Glomerular visceral epithelial cell (primary cell): ENCODE data around the gene CCZ1B.
"Not testable (repeated sequence)": the region's sequence is repeated elsewhere in the genome, so short reads cannot be mapped to it uniquely, and the experiment has no call there.

Source experiments
- DNase-seq: peaks from one replicate; pipeline ENCODE4 v3.0.0-alpha.2; 2016; ENCODE audit errors: extremely low spot score

Gene CCZ1B

DNA sequence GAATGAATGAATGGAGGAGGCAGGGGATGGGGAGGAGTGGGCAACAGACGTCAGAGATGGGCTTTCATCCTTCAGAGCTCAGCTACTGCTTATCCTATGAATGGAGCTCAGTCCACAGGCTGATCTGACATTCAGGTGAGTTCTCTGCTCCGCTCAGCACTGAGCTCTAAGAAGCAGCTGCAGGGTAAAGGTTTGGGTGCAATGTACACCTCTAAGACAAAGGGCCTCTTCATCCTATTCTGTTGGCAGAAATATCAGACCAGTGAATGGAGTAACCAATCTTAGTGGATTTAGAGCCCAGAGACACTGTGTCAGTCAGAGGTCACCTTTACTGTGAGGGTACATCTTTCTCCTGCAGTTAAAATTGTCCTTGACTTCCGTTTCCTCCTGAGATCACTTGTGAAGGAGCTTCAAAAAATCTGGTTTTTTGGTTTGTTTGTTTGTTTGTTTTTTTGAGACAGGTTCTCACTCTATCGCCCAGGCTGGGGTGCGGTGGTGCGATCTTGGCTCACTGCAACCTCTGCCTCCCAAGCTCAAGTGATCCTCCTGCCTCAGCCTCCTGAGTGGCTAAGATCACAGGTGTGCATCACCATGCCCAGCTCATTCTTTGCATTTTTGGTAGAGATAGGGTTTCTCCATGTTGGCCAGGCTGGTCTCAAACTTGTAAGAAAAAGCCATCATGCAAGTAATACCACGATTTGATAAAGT, 5.1 kb upstream of the CCZ1B start:
- no peak for DNase-seq

DNA sequence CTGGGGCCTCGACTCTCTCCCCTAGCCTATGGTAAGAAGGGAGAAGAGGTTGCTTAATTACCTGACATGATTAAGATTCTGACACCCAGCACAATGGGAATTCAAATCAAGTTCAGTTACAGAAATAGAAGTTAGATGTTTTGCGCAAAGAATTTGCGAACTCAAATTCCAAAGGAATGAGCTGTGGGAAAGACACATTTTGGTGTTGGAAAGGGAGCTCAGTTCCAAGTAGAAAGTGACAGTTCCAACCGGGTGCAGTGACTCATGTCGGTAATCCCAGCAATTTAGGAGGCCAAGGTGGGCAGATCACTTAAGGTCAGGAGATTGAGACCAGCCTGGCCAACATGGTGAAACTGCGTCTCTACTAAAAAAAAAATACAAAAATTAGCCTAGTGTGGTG, 4.0 kb upstream of the CCZ1B start:
- DNase-seq, result not testable (repeated sequence)

DNA sequence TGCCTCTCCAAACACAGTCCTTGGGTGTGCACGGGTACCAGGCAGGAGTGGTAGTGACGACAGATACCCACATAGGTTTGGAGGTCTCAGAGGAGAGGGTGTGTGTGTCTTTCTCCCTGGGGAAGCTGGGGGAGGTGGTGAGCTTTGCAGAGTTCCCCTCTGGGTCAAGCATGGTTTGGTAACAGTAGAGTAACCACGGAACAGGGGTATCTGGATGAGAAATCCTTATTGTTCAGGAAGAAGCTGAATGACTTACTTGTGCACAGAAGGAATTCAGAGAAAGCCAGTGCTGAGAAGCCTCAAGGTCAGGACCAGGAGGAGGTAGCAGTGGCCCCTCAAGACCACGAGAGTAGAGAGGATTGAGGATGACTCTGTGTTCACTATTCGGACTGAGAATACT, 3.5 kb upstream of the CCZ1B start:
- DNase-seq, result not testable (repeated sequence)

DNA sequence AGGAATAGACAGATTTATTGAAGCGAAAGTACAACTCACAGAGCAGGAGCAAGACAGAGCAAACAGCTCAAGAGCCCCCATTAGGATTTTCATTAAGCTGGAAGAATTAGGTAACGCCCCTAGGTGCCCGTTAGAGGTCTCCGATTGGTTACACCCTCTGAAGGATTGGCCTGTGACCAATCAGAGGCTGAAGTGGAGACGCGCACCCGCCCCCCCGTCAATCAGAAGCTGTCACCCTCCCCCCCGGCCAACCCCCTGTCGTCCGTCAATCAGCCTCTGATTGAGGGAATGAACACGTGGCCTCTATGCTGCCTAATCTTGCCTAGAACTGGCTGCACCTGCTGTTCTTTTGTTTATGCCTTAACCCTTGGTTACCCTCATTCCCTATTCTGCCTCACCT, 1.1 kb upstream of the CCZ1B start:
- DNase-seq, result not testable (repeated sequence)

DNA sequence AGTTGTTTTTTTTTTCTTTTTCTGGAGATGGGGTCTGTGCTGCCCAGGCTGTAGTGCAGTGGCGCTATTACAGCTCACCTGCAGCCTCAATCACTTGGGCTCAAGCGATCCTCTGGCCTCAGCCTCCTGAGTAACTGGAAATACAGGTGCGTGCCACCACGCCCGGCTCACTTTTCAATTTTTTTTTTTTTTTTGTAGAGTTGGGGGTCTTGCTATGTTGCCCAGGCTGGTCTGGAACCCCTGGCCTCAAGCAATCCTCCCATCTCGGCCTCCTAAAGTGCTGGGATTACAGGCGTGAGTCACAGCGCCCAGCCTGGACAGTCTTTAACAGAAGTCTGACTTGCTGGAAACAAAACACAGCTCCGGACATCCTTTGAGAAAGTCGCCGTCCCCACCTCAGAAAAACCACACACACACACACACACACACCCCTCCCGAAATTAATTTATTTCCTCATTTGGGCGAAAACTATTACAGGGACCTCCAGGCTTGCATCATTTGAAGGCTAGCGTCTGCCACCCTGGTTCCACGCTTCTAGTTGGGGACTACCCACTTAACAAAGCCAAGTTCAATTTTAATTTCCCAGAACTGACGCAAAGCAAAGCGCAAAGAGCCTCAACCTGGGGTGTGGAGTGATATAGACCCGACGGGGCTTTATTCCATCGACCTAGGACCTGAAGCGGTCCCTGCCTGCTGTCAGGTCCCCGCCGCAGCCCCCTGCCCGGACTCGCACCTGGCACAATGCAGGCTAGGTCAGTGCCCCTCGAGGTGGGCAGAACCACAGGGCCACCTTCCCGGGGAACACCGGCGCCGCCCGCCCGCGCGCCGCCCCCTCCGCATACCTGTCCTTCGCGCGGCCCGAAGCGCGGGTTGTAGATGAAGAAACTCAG, 594 bp downstream of the CCZ1B start:
- not testable (repeated sequence) for DNase-seq

DNA sequence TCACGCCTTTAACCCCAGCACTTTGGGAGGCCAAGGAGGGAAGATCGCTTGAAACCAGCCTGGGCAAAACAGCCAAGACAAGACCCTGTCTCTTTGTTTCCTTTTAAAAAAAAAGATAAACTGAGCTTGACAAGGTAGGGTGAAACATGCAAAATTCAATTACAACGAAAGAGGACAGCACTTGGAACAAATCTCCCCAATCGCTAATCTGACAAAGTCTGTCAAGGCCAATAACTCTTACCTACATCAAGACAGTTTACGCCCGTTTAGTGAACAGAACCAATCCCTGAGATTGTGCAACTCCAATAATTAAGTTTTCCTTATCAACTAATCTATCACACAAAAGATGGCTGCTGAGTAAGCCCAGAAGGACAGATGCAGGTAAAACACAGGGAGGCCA, 4.5 kb downstream of the CCZ1B start:
- not testable (repeated sequence) for DNase-seq

DNA sequence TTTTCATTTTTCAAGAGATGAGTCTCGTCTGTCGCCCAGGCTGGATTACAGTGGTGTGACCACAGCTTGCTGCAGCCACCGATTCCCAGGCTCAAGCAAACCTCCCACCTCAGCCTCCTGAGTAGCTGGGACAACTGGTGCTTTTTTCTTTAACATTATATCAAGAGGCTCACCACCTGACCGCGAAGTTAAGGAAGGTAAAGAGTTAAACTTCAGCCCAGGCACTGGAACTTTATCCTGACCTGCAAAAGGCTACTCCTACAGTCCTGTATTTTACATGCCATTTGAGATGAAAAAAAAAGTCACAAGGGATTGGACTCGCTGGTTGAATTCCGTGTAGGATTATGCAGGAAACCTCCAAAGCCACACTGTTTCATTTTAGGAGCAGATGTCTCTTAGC, 10.6 kb downstream of the CCZ1B start:
- not testable (repeated sequence) for DNase-seq

DNA sequence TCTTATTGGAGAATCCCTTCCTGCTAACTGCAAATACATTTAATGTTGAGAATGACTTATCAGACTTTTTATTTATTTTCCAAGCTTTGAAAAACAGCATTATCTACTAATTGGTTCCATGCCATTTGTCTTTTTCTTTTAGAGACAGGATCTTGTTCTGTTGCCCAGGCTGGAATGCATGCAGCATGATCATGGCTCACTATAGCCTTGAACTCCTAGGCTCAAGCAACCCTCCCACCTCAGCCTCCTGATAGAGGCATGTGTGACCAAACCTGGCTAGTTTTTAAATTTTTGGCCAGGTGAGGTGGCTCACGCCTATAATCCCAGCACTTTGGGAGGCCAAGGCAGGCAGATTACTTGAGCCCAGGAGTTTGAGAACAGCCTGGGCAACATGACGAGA, 13.1 kb downstream of the CCZ1B start:
- DNase-seq, result not testable (repeated sequence)

DNA sequence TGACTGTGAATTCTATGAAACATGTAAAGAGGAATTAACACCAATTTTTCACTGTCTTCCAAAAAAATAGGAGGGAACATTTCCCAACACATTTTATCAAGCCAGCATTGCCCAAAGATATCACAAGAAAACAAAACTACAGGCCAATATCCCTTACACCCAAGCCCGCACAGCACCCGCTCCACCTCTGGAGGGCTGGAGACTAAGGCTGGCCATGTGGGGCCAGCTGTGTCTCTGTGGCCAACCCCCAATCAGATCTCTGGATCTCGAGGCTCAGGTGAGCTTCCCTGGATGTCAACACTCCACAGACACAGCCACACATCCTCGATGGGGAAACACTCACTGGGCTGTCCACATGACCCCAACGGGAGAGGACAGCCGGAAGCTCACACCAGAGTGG, 18.1 kb downstream of the CCZ1B start:
- not testable (repeated sequence) for DNase-seq

DNA sequence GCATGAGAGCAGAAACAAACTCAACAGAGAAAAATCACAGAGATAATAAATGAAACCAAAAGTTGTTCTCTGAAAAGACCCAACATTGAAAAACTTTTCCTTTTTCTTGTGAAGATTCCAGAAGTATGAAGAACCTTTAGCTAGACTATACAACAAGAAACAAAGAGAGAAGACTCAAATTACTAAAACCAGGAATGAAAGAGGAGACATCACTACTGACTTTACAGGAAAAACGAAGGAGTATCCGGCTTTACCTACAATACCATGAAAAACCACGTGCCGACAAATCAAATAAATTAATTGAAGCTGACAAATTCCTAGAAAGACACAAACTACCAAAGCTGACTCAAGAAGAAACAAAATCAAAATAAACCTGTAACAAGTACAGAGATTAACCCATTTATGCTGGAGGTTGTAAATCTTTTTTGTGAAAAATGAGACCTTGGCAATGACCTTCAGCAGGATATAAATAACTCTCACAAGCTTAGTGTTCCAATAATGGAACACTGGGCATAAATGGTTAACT, 18.6 kb downstream of the CCZ1B start:
- not testable (repeated sequence) for DNase-seq

DNA sequence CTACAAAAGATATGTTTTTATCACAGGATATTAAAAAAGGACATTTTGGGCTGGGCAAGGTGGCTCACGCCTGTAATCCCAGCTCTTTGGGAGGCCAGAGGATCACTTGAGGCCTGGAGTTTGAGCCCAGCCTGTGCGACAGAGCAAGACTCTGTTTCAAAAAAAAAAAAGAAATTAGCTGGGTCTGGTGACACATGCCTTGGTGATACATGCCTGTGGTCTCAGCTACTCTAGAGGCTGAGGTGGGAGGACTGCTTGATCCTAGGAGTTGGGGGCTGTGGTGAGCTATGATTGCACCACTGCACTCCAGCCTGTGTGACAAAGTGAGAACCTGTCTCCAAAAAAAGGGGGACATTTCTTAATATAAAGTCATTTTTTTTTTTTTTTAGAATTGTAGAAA, 25.7 kb downstream of the CCZ1B start:
- not testable (repeated sequence) for DNase-seq

DNA sequence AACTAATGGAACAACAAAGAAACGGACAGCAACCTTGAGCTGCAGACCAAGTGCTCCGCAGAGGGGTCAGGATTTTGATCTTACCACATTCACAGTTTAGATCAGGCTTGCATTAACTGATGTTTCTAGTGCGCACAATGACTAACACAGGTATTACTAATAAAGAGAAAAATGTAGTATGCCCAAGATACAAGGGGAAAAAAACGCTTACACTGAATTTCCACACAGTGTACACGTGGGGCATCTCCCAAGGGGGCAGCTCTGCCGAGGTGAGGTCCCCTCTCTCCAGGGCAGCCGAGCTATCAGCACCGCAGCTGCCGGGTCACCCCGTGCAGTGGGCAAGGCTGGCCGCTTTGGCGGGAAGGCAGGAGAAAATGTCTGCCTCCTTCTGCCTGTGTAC, 26.2 kb downstream of the CCZ1B start:
- DNase-seq, result not testable (repeated sequence)

DNA sequence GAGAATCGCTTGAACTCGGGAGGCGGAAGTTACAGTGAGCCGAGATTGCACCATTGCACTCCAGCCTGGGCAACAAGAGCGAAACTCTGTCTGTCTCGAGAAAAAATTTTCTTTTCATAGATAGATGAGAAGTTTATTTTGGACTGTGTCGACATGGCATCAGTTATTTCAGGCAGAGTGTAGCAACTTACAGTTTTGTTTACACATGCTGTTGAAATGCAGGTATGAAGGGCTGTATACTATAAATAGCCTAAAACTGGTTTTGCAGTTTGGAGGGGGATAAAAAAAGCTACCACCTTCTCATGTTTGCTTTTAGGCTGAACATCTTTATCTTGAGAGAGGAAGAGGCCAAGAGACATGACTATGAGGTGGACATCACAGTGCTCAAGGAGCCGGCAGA, 28.0 kb downstream of the CCZ1B start:
- not testable (repeated sequence) for DNase-seq

DNA sequence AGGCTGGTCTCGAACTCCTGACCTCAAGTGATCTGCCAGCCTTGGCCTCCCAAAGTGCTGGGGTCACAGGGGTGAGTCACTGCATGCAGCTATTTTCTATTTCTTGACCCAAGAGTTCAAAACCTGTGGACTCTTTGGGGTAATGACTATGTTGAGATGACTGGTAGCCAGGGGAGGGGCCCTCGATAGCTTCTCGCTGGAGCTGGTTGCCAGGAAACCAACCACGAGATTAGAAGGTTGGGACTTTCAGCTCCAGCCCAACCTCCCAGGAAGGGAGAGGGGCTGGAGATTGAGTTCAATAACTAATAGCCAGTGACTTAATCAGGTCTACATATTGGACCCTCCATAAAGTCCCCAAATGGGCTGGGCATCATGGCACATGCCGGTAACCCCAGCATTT, 28.9 kb downstream of the CCZ1B start:
- not testable (repeated sequence) for DNase-seq

DNA sequence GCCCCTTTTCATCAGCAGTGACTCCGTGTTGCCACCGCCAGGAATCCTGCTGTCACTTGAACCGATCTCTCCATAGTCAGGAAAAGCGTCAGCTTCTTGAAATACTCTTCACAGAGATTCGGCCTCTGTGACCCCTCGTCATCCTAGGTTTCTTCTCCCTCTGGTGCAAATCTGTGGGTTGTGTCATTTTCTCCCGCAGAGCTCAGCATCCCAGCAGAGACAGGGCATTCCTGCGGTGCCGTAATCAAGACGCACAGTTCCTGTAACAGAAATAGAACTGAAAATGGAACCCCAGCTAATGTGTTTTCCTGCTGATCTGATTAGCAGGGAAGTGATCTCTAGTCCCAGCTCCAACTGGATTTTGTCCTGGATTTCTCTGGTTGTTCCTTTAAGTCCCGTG, 31.8 kb downstream of the CCZ1B start:
- DNase-seq, result not testable (repeated sequence)

DNA sequence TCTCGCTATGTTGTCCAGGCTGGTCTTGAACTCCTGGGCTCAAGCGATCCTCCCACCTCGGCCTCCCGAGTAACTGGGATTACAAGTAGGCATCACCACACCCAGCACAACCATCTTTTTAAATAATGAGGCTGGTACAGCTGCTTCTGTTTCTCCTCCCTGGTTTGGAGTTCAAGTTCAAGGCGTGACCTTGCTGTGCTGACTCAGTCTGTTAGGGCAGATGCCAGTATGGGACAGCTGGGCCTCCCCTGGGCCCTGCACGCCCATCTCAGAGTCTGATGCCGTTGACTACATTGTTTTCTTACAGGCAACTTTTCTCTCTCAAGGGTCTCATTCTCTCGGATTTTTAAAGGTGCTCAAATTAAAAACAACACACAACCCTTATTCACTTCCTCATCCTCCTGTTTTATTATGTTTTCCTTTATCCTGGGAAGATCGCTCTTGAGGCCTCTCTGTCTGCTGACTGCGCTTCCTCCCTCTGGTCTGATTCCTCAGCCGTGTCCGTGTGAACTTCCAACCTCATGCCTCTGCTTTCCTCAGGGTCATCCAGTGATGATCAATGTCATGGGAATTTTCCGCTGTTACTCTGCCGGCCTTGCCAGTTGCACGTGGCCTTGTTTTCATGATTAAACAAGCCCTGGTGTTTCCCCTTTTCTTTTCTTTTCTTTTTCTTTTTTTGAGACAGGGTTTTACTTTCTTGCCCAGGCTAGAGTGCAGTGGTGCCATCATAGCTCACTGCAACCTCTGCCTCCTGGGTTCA, 33.8 kb downstream of the CCZ1B start:
- peak; percentile 32 for DNase-seq

DNA sequence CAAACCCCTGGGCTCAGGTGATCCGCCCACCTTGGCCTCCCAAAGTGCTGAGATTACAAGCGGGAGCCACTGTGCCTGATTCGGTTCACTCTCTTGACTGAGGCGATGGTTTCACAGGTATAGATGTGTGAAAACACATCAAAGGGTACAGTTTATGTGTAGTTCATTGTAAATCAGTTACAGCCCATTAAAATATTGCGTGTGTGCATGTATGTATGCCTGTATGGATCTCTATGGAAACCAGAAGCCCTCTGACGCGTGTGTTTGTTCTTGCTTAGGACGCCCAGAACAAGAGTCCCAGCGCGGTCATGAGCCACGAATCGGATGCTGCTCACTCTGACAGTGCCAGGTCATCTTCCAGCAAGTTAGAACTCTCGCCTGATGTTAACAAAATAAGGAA, 36.7 kb downstream of the CCZ1B start:
- not testable (repeated sequence) for DNase-seq

DNA sequence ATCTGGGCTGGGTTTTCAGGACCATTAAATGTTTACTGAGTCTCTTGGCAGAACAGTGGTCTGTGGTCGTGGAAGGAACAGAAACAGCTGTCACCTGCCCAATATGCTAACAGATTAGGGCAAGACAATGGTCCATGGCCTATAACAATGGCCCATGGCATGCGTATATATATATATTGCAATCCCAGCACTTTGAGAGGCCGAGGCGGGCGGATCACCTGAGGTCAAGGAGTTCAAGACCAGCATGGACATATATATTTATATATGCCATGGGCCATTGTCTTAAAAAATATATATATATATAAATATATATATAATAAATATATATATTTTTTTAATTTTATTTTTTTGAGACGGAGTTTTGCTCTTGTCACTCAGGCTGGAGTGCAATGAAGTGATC, 44.5 kb downstream of the CCZ1B start:
- not testable (repeated sequence) for DNase-seq

DNA sequence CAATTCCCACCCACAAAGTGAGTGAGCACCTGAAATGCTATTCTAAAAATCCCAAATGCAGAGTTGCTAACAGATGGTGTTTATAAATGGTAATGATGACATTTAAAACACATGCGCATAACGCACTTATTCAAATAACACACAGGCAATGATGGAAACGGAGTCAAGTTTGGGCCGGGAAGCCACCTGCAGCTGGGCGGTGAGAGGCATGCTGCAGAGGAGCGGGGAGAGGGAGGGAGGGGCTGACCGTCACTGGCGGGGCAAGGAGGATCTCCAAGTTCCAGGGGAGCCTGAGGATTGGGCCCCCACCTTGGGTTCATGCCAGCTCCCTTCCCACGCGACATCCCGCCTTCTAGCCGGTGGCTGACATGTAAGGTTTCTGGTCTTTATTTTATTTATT, 64.9 kb downstream of the CCZ1B start:
- DNase-seq, result not testable (repeated sequence)

DNA sequence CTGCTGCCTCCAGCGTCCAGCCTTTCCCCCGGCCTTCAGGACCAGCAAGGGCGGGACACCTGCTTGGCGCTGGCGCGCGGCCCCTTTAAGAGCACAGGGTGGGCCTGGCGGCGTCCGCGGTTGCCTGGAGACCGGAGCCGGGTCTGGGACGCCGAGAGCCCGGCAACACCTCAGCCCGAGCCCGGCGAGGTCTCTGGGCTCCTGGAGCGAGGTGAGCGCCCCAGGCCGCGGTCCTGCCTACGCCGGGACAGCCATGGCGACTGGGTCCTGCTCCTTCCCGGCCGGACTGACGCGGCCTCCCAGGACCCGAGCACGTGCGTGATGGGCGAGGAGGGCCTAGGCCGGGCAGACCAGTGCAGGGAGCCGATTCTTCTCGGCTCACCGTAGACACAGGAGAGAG, 72.1 kb downstream of the CCZ1B start, which contains the start of gene RSPH10B2:
TSS of gene RSPH10B2 (plus strand) at position 140 of the 400 bp plus-strand sequence. CDS start 3,575 bp downstream, outside the sequence.
- not testable (repeated sequence) for DNase-seq

DNA sequence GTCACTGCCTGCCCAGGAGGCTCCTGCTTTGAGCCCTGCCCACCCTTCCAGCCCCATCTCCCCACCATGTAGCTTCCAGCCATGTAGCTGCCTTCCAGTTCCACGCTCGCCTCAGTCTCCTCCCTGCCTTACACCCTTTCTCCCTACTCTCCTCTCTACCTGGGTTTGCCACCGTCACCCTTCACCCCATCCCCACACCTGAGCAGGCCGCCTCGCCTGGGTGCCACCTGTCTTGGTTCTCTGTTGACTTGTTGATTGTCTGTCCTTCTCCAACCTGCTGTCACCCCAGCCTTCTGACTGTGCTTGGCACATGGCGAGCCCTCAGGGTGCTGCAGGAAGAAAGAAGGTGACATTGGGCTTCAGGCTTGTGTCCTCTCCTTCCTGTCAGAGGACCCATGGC, 75.9 kb downstream of the CCZ1B start:
- not testable (repeated sequence) for DNase-seq

DNA sequence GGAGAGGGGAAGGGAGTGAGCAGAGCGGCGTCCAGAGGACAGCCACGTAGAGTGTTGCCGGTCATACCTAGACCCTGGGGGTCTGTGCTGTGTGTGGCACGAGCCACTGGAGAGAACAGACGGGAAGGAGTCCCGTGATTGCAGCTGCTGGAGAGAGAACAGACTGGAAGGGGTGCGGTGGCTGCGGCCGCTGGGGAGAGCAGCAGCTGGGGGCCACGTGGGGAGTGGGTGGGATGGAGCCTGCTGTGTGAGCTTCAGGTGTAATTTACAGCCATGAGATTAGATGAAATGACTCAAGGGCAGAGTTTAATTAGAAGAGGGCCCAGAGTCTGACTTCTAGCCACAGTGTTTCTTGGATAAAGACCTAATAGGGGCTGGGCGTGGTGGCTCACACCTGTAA, 76.7 kb downstream of the CCZ1B start:
- not testable (repeated sequence) for DNase-seq
